Measurements from ENCODE around the gene TCP11L2.
A peak's percentile ranks its signal among the peaks of the same experiment; 100 is the strongest.

Gene TCP11L2

DNA sequence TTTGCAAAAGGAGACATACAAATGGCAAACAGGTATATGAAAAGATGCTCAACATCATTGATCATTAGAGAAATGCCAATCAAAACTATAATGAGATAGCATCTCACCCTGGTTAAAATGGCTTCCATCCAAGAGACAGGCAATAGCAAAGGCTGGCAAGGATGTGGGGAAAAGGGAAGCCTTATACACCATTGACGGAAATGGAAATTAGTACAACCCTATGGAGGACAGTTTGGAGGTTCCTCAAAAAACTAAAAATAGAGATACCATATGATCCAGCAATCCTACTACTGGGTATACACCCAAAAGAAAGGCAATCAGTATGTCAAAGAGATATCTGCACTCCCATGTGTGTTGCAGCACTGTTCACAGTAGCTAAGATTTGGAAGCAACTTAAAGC lies 37.4 kb upstream of the TCP11L2 start:
- Histone ChIP-seq H3K27me3 (replicated peaks in 2 of 5; ENCODE audit: control insufficient read depth in 4 of 5, insufficient read depth in 5 of 5, low read length in 4 of 5) (no peaks in the 10 kb centered on the region), H3K4me1 (ENCODE audit: control extremely low read depth in 1 of 4, control insufficient read depth in 4 of 4, insufficient read depth in 4 of 4, low read length in 3 of 4) (peaks cover 6 to 15% (median 13%) of the 10 kb centered on the region in 4 experiments), H3K36me3 (ENCODE audit: control insufficient read depth in 4 of 4, insufficient read depth in 4 of 4, low read length in 3 of 4) (no peaks in the 10 kb centered on the region), H3K4me3 (ENCODE audit: control insufficient read depth in 1 of 7, extremely low read depth in 1 of 7, insufficient read depth in 4 of 7, low read depth in 2 of 7, low read length in 6 of 7) (no peak overlapping the region), H3K9me3 (ENCODE audit: control extremely low read depth in 1 of 5, control insufficient read depth in 4 of 5, insufficient read depth in 2 of 5, low read depth in 1 of 5, low read length in 4 of 5) (no peaks in the 10 kb centered on the region), H3K27ac (ENCODE audit: insufficient read depth in 1 of 2, low read depth in 1 of 2, low read length in 2 of 2, poor library complexity in 1 of 2, severe bottlenecking in 2 of 2) (no peak overlapping the region)
- 100% methylated on average over 1 of the region's 1 CpG for WGBS (ENCODE audit: insufficient coverage)
- ChIA-PET POLR2A (no interaction called here), CTCF (interaction anchor here (1.0 to 1.4 kb wide), 2 partner anchors 12 to 16 kb away, joined by 3 to 6 read pairs; no protein-coding TSS in a partner anchor)
- no peak for DNase-seq

DNA sequence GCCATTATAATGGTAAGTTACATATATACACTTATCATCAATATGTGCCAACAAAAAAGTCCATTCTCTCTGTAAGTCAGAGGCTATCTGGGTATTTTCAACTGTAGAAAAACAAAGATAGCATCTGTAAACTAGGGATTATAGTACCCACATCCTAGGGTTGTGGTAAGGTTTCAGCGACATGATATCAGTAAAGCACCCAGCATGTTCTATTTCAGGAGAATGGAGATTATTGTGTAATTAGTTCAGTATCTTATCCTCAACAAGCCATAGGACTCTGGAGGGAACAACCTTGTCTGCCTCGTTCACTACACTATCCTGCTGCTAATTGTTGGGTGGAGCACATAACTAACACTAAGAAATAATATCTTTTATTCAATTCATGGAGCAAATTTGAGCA lies 35.0 kb upstream of the TCP11L2 start:
- no peak overlapping the region for H3K27ac ChIP-seq (ENCODE audit: insufficient read depth in 1 of 2, low read depth in 1 of 2, low read length in 2 of 2, poor library complexity in 1 of 2, severe bottlenecking in 2 of 2)
- WGBS (ENCODE audit: insufficient coverage) = no CpG with 5 or more reads among the region's 2 CpGs
- POLR2A ChIA-PET = no interaction called here
- H3K36me3 ChIP-seq (ENCODE audit: control insufficient read depth in 4 of 4, insufficient read depth in 4 of 4, low read length in 3 of 4) = no peaks in the 10 kb centered on the region
- H3K4me3 ChIP-seq (ENCODE audit: control insufficient read depth in 1 of 7, extremely low read depth in 1 of 7, insufficient read depth in 4 of 7, low read depth in 2 of 7, low read length in 6 of 7) = no peak overlapping the region
- DNase-seq = peak in 2 of 3 donors; percentile 42 to 59
- no peaks in the 10 kb centered on the region for H3K27me3 ChIP-seq (replicated peaks in 2 of 5; ENCODE audit: control insufficient read depth in 4 of 5, insufficient read depth in 5 of 5, low read length in 4 of 5)
- H3K4me1 ChIP-seq (ENCODE audit: control extremely low read depth in 1 of 4, control insufficient read depth in 4 of 4, insufficient read depth in 4 of 4, low read length in 3 of 4) = peaks cover 8 to 15% (median 13%) of the 10 kb centered on the region in 4 experiments
- CTCF ChIA-PET = interaction anchor here (0.7 to 2.4 kb wide), 3 partner anchors 12 to 16 kb away, joined by 3 to 10 read pairs (median 10); no protein-coding TSS in a partner anchor
- H3K9me3 ChIP-seq (ENCODE audit: control extremely low read depth in 1 of 5, control insufficient read depth in 4 of 5, insufficient read depth in 2 of 5, low read depth in 1 of 5, low read length in 4 of 5) = no peaks in the 10 kb centered on the region

- Histone ChIP-seq H3K27me3 (replicated peaks in 2 of 5; ENCODE audit: control insufficient read depth in 4 of 5, insufficient read depth in 5 of 5, low read length in 4 of 5) (no peaks in the 10 kb centered on the region), H3K4me3 (ENCODE audit: control insufficient read depth in 1 of 7, extremely low read depth in 1 of 7, insufficient read depth in 4 of 7, low read depth in 2 of 7, low read length in 6 of 7) (no peak overlapping the region), H3K4me1 (ENCODE audit: control extremely low read depth in 1 of 4, control insufficient read depth in 4 of 4, insufficient read depth in 4 of 4, low read length in 3 of 4) (peaks cover 11 to 15% (median 13%) of the 10 kb centered on the region in 4 experiments), H3K27ac (ENCODE audit: insufficient read depth in 1 of 2, low read depth in 1 of 2, low read length in 2 of 2, poor library complexity in 1 of 2, severe bottlenecking in 2 of 2) (no peak overlapping the region), H3K9me3 (ENCODE audit: control extremely low read depth in 1 of 5, control insufficient read depth in 4 of 5, insufficient read depth in 2 of 5, low read depth in 1 of 5, low read length in 4 of 5) (no peaks in the 10 kb centered on the region), H3K36me3 (ENCODE audit: control insufficient read depth in 4 of 4, insufficient read depth in 4 of 4, low read length in 3 of 4) (no peaks in the 10 kb centered on the region)
- ChIA-PET CTCF (interaction anchor here (0.7 to 2.4 kb wide), 5 partner anchors 10 to 39 kb away, joined by 3 to 10 read pairs (median 3); no protein-coding TSS in a partner anchor), POLR2A (no interaction called here)
- peak; percentile 73 to 95 (median 91) for DNase-seq
- WGBS (ENCODE audit: insufficient coverage) = 6% methylated on average over 2 of the region's 7 CpGs
Observed at GRCh38 chr12:106269150-106269771, 33.3 kb upstream of the TCP11L2 start.

DNA sequence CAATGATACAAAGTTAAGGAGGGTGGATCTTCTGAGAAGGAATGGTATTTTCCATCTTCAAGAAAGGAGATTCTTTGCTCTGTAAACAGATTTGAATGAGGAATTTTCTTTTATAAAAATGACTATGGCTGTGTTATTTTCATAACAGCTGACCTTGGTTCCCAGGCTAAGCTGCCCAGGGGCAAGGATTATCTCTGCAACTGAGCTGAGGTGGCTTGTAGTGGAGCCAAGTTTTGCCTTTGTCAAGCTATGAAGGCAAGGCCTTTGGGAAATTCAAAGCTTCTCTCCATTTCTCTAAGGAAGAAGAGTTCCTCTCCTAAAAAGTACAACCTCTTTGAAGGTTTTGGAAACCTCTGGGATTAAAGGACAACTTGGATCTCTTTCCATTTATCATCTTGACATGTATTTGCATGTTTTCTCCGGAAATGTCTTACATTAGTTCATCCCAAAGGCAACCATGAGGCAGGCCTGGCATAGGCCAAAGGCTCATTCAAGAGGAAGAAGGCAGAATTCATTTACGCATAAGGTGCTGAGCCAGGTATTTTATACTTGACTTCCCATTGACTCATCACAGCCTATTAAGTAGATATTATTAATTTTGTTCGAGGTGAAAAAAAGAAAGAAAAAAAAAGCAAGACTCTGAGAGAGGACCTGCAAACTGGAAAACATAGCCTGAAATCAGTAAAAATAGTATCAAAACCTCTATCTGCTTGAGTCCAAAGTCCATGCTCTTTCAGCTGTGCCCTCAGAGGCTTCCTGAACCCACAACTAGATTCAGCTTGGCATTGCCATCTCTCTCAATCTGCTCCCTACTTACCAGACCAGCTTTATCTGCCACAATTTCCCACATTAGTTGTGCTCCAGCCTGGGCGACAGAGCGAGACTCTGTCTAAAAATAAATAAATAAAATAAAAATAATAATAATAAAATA lies 30.7 kb upstream of the TCP11L2 start:
- no peaks in the 10 kb centered on the region for H3K9me3 ChIP-seq (ENCODE audit: control extremely low read depth in 1 of 5, control insufficient read depth in 4 of 5, insufficient read depth in 2 of 5, low read depth in 1 of 5, low read length in 4 of 5)
- WGBS (ENCODE audit: insufficient coverage) = 100% methylated on average over 1 of the region's 5 CpGs
- no peaks in the 10 kb centered on the region for H3K36me3 ChIP-seq (ENCODE audit: control insufficient read depth in 4 of 4, insufficient read depth in 4 of 4, low read length in 3 of 4)
- no peak for DNase-seq
- H3K27me3 ChIP-seq (replicated peaks in 2 of 5; ENCODE audit: control insufficient read depth in 4 of 5, insufficient read depth in 5 of 5, low read length in 4 of 5) = no peaks in the 10 kb centered on the region
- H3K4me1 ChIP-seq (ENCODE audit: control extremely low read depth in 1 of 4, control insufficient read depth in 4 of 4, insufficient read depth in 4 of 4, low read length in 3 of 4) = peaks cover 11 to 15% (median 13%) of the 10 kb centered on the region in 4 experiments
- no peak overlapping the region for H3K27ac ChIP-seq (ENCODE audit: insufficient read depth in 1 of 2, low read depth in 1 of 2, low read length in 2 of 2, poor library complexity in 1 of 2, severe bottlenecking in 2 of 2)
- H3K4me3 ChIP-seq (ENCODE audit: control insufficient read depth in 1 of 7, extremely low read depth in 1 of 7, insufficient read depth in 4 of 7, low read depth in 2 of 7, low read length in 6 of 7) = no peak overlapping the region
- CTCF ChIA-PET = interaction anchor here (0.6 to 1.4 kb wide), 4 partner anchors 8 to 13 kb away, joined by 3 to 5 read pairs (median 4); no protein-coding TSS in a partner anchor
- POLR2A ChIA-PET = interaction anchor here (0.7 kb wide), 1 partner anchor 11 kb away, joined by 3 read pairs; no protein-coding TSS in a partner anchor

GRCh38 chr12:106273491-106273890 lies 29.0 kb upstream of the TCP11L2 start:
- 98% methylated on average over 6 of the region's 6 CpGs for WGBS (ENCODE audit: insufficient coverage)
- no peaks in the 10 kb centered on the region for H3K36me3 ChIP-seq (ENCODE audit: control insufficient read depth in 4 of 4, insufficient read depth in 4 of 4, low read length in 3 of 4)
- H3K27ac ChIP-seq (ENCODE audit: insufficient read depth in 1 of 2, low read depth in 1 of 2, low read length in 2 of 2, poor library complexity in 1 of 2, severe bottlenecking in 2 of 2) = no peak overlapping the region
- H3K4me1 ChIP-seq (ENCODE audit: control extremely low read depth in 1 of 4, control insufficient read depth in 4 of 4, insufficient read depth in 4 of 4, low read length in 3 of 4) = peaks cover 11 to 15% (median 12%) of the 10 kb centered on the region in 4 experiments
- no peak overlapping the region for H3K4me3 ChIP-seq (ENCODE audit: control insufficient read depth in 1 of 7, extremely low read depth in 1 of 7, insufficient read depth in 4 of 7, low read depth in 2 of 7, low read length in 6 of 7)
- H3K9me3 ChIP-seq (ENCODE audit: control extremely low read depth in 1 of 5, control insufficient read depth in 4 of 5, insufficient read depth in 2 of 5, low read depth in 1 of 5, low read length in 4 of 5) = no peaks in the 10 kb centered on the region
- DNase-seq = no peak
- ChIA-PET POLR2A (no interaction called here), CTCF (interaction anchor here (0.9 kb wide), 1 partner anchor 9 kb away, joined by 4 read pairs; no protein-coding TSS in a partner anchor)
- H3K27me3 ChIP-seq (replicated peaks in 2 of 5; ENCODE audit: control insufficient read depth in 4 of 5, insufficient read depth in 5 of 5, low read length in 4 of 5) = no peaks in the 10 kb centered on the region

DNA sequence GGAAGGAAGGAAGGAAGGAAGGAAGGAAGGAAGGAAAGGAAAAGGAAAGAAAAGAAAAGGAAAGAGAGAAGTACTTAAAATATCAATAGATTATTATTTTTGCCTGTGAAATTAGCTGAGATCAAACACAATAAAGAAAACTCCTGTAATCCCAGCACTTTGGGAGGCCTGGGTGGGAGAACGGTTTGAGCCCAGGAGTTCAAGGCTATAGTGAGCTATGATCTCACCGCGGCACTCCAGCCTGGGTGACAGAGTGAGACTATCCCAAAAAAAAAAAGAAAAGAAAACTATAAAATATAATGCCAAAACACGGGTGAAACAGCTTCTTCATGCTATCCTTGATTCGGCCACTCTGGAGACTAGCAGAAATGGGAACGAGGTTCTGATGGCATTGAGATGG lies 28.5 kb upstream of the TCP11L2 start:
- Histone ChIP-seq H3K36me3 (ENCODE audit: control insufficient read depth in 4 of 4, insufficient read depth in 4 of 4, low read length in 3 of 4) (no peaks in the 10 kb centered on the region), H3K27ac (ENCODE audit: insufficient read depth in 1 of 2, low read depth in 1 of 2, low read length in 2 of 2, poor library complexity in 1 of 2, severe bottlenecking in 2 of 2) (no peak overlapping the region), H3K9me3 (ENCODE audit: control extremely low read depth in 1 of 5, control insufficient read depth in 4 of 5, insufficient read depth in 2 of 5, low read depth in 1 of 5, low read length in 4 of 5) (no peaks in the 10 kb centered on the region), H3K4me1 (ENCODE audit: control extremely low read depth in 1 of 4, control insufficient read depth in 4 of 4, insufficient read depth in 4 of 4, low read length in 3 of 4) (peaks cover 7 to 10% (median 7%) of the 10 kb centered on the region in 4 experiments), H3K27me3 (replicated peaks in 2 of 5; ENCODE audit: control insufficient read depth in 4 of 5, insufficient read depth in 5 of 5, low read length in 4 of 5) (no peaks in the 10 kb centered on the region), H3K4me3 (ENCODE audit: control insufficient read depth in 1 of 7, extremely low read depth in 1 of 7, insufficient read depth in 4 of 7, low read depth in 2 of 7, low read length in 6 of 7) (no peak overlapping the region)
- CTCF ChIA-PET = no interaction called here
- DNase-seq = no peak
- 100% methylated on average over 2 of the region's 6 CpGs for WGBS (ENCODE audit: insufficient coverage)
- POLR2A ChIA-PET = no interaction called here
